ENCODE data around the gene TXNDC9.
"Not testable (repeated sequence)": the region's sequence is repeated elsewhere in the genome, so short reads cannot be mapped to it uniquely, and the experiment has no call there.

Gene TXNDC9

GRCh38 chr2:99278793-99279291, 57.3 kb downstream of the TXNDC9 start:
- DNase-seq (ENCODE audit: low spot score), result no peak
- Histone ChIP-seq H3K27ac (no peak overlapping the region), H3K4me3 (no peak overlapping the region)
- no peak for TF ChIP-seq CTCF (IDR thresholded peaks at IDR 0.05)

GRCh38 chr2:99278195-99278765, 57.9 kb downstream of the TXNDC9 start:
- H3K4me3 ChIP-seq; DNase-seq (ENCODE audit: low spot score); H3K27ac ChIP-seq: not testable (repeated sequence)

DNA sequence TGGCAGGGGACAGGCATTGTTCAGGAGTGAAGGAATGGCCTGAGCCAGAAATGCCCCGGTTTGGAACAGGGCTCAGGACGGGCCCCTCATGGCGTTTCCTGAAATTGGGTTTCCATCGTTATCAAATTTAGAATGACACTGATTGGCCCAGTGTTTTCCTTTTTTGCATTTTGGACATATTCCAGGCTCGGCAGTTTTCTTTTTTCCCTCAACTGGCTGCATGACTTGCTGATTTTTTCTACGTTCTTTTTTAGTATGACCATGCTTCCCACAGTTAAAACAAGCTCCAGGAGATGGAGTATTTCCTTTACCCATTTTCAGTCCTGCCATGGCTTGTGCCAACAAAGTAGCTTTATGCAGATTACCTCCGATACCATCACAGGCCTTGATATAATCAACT, 60.3 kb downstream of the TXNDC9 start:
- Histone ChIP-seq H3K4me3 (no peak overlapping the region), H3K27ac (no peak overlapping the region)
- no peak for TF ChIP-seq CTCF (IDR thresholded peaks at IDR 0.05)
- DNase-seq (ENCODE audit: low spot score), result no peak

Data from coronary artery (tissue), 2 donors.